SK-N-SH (cell line): ENCODE data around the gene CTSL.

ENCODE experiments used
- GABPA ChIP-seq: IDR thresholded peaks from 2 replicates; pipeline ENCODE4 v1.4.0; 2012; ENCODE audit warnings: low read depth, mild to moderate bottlenecking
- GATA2 ChIP-seq: sonication (generic); formaldehyde crosslinking; IDR thresholded peaks from 2 replicates; pipeline ENCODE4 v1.5.0; 2020; ENCODE audit warnings: mild to moderate bottlenecking, missing genetic modification reagents
- POLR2AphosphoS5 ChIP-seq: IDR thresholded peaks from 2 replicates; pipeline ENCODE4 v1.6.1; 2012; ENCODE audit warnings: low read depth, low read length
- RFX5 ChIP-seq: IDR thresholded peaks from 2 replicates; pipeline ENCODE4 v1.6.1; 2012; ENCODE audit warnings: mild to moderate bottlenecking, improper control_type of control experiment, low read length
- TAF1 ChIP-seq: IDR thresholded peaks from 2 replicates; pipeline ENCODE4 v1.6.1; 2012; ENCODE audit warnings: low read depth, mild to moderate bottlenecking, low read length, moderate library complexity, borderline replicate concordance
- TF ChIP-seq, protein P1 (sequence below): fragments of 200-600 bp; sonication (generic); IDR thresholded peaks from 2 replicates; pipeline ENCODE4 v1.6.1; 2017; ENCODE audit warnings: antibody characterized with exemption, mild to moderate bottlenecking, moderate library complexity
- TF ChIP-seq, protein P2 (sequence below): IDR thresholded peaks from 2 replicates; pipeline ENCODE4 v1.6.1; 2012; ENCODE audit warnings: mild to moderate bottlenecking, low read depth, low read length, moderate library complexity
- TF ChIP-seq, protein P3 (sequence below): IDR thresholded peaks from 2 replicates; pipeline ENCODE4 v1.4.0; 2012; ENCODE audit warnings: low read depth, borderline replicate concordance

DNA sequence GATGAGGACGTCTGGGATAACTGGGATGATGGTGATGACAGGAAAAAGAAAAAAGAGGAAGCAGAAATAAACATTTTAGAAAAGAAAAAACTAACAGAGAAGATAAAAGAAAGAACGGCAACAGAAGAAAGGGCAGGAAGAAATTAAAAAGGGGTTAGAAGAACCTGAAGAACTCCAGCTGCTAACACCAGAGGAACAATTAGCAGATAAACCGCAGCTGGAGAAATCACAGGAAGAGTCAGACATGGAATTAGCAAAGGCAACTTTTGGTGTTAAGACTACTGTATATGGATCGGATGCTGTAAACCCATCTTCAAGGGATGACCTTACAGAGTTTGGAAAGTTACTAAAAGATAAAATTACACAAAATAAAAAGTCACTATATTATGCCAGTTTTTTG, 15.4 kb downstream of the CTSL start:
- TF ChIP-seq, protein P1, sequence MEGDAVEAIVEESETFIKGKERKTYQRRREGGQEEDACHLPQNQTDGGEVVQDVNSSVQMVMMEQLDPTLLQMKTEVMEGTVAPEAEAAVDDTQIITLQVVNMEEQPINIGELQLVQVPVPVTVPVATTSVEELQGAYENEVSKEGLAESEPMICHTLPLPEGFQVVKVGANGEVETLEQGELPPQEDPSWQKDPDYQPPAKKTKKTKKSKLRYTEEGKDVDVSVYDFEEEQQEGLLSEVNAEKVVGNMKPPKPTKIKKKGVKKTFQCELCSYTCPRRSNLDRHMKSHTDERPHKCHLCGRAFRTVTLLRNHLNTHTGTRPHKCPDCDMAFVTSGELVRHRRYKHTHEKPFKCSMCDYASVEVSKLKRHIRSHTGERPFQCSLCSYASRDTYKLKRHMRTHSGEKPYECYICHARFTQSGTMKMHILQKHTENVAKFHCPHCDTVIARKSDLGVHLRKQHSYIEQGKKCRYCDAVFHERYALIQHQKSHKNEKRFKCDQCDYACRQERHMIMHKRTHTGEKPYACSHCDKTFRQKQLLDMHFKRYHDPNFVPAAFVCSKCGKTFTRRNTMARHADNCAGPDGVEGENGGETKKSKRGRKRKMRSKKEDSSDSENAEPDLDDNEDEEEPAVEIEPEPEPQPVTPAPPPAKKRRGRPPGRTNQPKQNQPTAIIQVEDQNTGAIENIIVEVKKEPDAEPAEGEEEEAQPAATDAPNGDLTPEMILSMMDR, result no peak
- no peak for TF ChIP-seq TAF1
- TF ChIP-seq, protein P2, sequence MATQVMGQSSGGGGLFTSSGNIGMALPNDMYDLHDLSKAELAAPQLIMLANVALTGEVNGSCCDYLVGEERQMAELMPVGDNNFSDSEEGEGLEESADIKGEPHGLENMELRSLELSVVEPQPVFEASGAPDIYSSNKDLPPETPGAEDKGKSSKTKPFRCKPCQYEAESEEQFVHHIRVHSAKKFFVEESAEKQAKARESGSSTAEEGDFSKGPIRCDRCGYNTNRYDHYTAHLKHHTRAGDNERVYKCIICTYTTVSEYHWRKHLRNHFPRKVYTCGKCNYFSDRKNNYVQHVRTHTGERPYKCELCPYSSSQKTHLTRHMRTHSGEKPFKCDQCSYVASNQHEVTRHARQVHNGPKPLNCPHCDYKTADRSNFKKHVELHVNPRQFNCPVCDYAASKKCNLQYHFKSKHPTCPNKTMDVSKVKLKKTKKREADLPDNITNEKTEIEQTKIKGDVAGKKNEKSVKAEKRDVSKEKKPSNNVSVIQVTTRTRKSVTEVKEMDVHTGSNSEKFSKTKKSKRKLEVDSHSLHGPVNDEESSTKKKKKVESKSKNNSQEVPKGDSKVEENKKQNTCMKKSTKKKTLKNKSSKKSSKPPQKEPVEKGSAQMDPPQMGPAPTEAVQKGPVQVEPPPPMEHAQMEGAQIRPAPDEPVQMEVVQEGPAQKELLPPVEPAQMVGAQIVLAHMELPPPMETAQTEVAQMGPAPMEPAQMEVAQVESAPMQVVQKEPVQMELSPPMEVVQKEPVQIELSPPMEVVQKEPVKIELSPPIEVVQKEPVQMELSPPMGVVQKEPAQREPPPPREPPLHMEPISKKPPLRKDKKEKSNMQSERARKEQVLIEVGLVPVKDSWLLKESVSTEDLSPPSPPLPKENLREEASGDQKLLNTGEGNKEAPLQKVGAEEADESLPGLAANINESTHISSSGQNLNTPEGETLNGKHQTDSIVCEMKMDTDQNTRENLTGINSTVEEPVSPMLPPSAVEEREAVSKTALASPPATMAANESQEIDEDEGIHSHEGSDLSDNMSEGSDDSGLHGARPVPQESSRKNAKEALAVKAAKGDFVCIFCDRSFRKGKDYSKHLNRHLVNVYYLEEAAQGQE, result no peak
- TF ChIP-seq, protein P3, sequence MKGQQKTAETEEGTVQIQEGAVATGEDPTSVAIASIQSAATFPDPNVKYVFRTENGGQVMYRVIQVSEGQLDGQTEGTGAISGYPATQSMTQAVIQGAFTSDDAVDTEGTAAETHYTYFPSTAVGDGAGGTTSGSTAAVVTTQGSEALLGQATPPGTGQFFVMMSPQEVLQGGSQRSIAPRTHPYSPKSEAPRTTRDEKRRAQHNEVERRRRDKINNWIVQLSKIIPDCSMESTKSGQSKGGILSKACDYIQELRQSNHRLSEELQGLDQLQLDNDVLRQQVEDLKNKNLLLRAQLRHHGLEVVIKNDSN, result no peak
- TF ChIP-seq GABPA, result no peak
- TF ChIP-seq POLR2AphosphoS5, result no peak
- no peak for TF ChIP-seq GATA2 (CRISPR knock-in tag)
- TF ChIP-seq RFX5, result no peak
